Skeletal muscle satellite cell (primary cell): ENCODE data around the gene NSD1.

Experiments used
- H3K27me3 ChIP-seq: 2 replicates; pipeline ENCODE4 v1.7.0; 2013; ENCODE audit warnings: low read length; ENCODE audit not compliant: control insufficient read depth, insufficient read depth
- H3K36me3 ChIP-seq: 2 replicates; pipeline ENCODE4 v1.7.0; 2013; ENCODE audit warnings: mild to moderate bottlenecking, control low read depth, low read length; ENCODE audit not compliant: insufficient read depth
- H3K4me1 ChIP-seq: 2 replicates; pipeline ENCODE4 v1.7.0; 2013; ENCODE audit warnings: low read length; ENCODE audit not compliant: control insufficient read depth, insufficient read depth
- H3K4me2 ChIP-seq: 2 replicates; pipeline ENCODE4 v1.7.0; 2013; ENCODE audit warnings: mild to moderate bottlenecking, low read length
- H3K4me3 ChIP-seq: 2 replicates; pipeline ENCODE4 v1.7.0; 2013; ENCODE audit warnings: low read length
- H3K9ac ChIP-seq: 2 replicates; pipeline ENCODE4 v1.7.0; 2013; ENCODE audit warnings: mild to moderate bottlenecking, low read depth, low read length, moderate library complexity
- H3K9me3 ChIP-seq: replicated peaks from 2 replicates; pipeline ENCODE4 v1.7.0; 2013; ENCODE audit warnings: mild to moderate bottlenecking, control low read depth, low read length

NSD1 gene

GRCh38 chr5:177349362-177349647 is 215.7 kb downstream of the NSD1 start:
- Histone ChIP-seq H3K9me3 (no peaks in the 10 kb centered on the region), H3K27me3 (no peaks in the 10 kb centered on the region), H3K4me1 (peaks cover 23% of the 10 kb centered on the region), H3K4me3 (no peak overlapping the region), H3K36me3 (peaks cover 20% of the 10 kb centered on the region), H3K9ac (no peak overlapping the region), H3K4me2 (peak overlapping the region; percentile 98)

DNA sequence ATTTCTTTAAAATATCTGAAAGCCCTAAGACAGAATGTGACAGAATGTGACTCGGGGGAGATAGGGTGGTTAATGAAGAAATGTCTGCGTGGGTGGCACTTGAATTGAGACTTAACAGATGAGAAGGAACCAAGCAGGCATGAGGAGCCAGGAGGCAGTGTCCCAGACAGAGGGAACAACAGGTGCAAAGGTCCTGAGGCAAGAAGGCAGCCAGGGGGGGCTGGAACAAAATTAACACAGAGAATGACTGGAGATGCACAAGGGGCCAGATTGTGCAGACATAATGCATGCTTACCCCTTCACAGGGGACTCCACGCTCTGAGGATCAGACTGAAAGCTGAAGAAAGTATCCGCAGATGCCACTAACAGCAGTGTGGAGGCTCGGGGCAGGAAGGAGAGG is 216.2 kb downstream of the NSD1 start:
- Histone ChIP-seq H3K27me3 (peaks cover under 1% of the 10 kb centered on the region), H3K36me3 (peaks cover 20% of the 10 kb centered on the region), H3K9ac (no peak overlapping the region), H3K4me2 (peak overlapping the region; percentile 98), H3K4me1 (peaks cover 23% of the 10 kb centered on the region), H3K9me3 (no peaks in the 10 kb centered on the region), H3K4me3 (peak overlapping the region; percentile 74)
